Endothelial cell of umbilical vein (primary cell): ENCODE measurements around the gene ITFG1. TPM values are rescaled to one million over a fixed set of nuclear protein-coding genes. Genes with fewer than 3 reads are reported as not detected.

ENCODE experiments used
- BruUV-seq: library from RNA; stranded (reverse); fragments of 400-500 nt; replicated peaks from 2 replicates; lab custom pipeline; 2021; lab: Mats Ljungman, UMichigan
- CTCF ChIA-PET: fragments of 300-600, 350-600 bp; sonication (Branson Sonifier 250); formaldehyde crosslinking; loops from one replicate; lab custom pipeline; 2021; ENCODE audit warnings: antibody characterized with exemption, inconsistent platforms; lab: Charles Lee
- POLR2A ChIA-PET: fragments of 300-600, 350-600 bp; sonication (Branson Sonifier 250); formaldehyde crosslinking; loops from one replicate; lab custom pipeline; 2021; ENCODE audit warnings: antibody characterized with exemption, inconsistent platforms; lab: Charles Lee
- DNase-seq: peaks from one replicate; pipeline ENCODE4 v3.0.0-alpha.2; 2011; ENCODE audit warnings: low read depth, low spot score
- FAIRE-seq: peaks from 2 replicates; lab custom pipeline; 2011; peaks lifted over from hg19 to GRCh38; lab: Jason Lieb, UNC
- H2AFZ ChIP-seq: 2 replicates; pipeline ENCODE4 v1.6.0; 2012; ENCODE audit warnings: low read depth, low read length, control low read depth, inconsistent platforms
- H3K27ac ChIP-seq: 2 replicates; pipeline ENCODE4 v1.5.1; 2011; ENCODE audit warnings: low read depth, mild to moderate bottlenecking, control low read depth, low read length, moderate library complexity; ENCODE audit not compliant: insufficient read depth
- H3K27me3 ChIP-seq, 2 experiments: 2 replicates each; pipeline versions ENCODE4 v1.6.0 to v1.6.1; 2011; ENCODE audit warnings: low read length in 2 of 2, mixed read lengths in 1 of 2; ENCODE audit not compliant: control insufficient read depth in 2 of 2, insufficient read depth in 2 of 2
- H3K36me3 ChIP-seq, 2 experiments: 2 replicates in 1 of 2; 3 replicates in 1 of 2; pipeline ENCODE4 v1.5.1; 2011; ENCODE audit warnings: low read length in 2 of 2, mild to moderate bottlenecking in 1 of 2, moderate library complexity in 1 of 2; ENCODE audit not compliant: control insufficient read depth in 2 of 2, insufficient read depth in 2 of 2; ENCODE audit errors: extremely low read depth in 1 of 2
- H3K4me1 ChIP-seq: 3 replicates; pipeline ENCODE4 v1.5.1; 2011; ENCODE audit warnings: mild to moderate bottlenecking, low read length; ENCODE audit not compliant: control insufficient read depth, insufficient read depth; ENCODE audit errors: extremely low read depth
- H3K4me2 ChIP-seq: 2 replicates; pipeline ENCODE4 v1.6.1; 2011; ENCODE audit warnings: low read length, control low read depth, mixed read lengths; ENCODE audit not compliant: insufficient read depth
- H3K4me3 ChIP-seq, 3 experiments: fragments of 200-600 bp in 1 of 3; sonication (generic), shearing (Covaris generic) in 1 of 3; replicated peaks in 1 of 3; 2 replicates each; pipeline ENCODE4 v1.5.1; 2011 to 2016; ENCODE audit warnings: control low read depth in 3 of 3, low read length in 3 of 3, mild to moderate bottlenecking in 2 of 3, inconsistent platforms in 1 of 3, low read depth in 1 of 3, moderate library complexity in 1 of 3; ENCODE audit not compliant: insufficient read depth in 1 of 3
- H3K79me2 ChIP-seq: 2 replicates; pipeline ENCODE4 v1.6.0; 2012; ENCODE audit warnings: low read length, inconsistent platforms; ENCODE audit not compliant: control insufficient read depth, insufficient read depth
- H3K9ac ChIP-seq: replicated peaks from 2 replicates; pipeline ENCODE3; 2011; ENCODE audit warnings: low read length, control low read depth; ENCODE audit not compliant: insufficient read depth; ENCODE audit errors: extremely low read depth
- H3K9me1 ChIP-seq: replicated peaks from 3 replicates; pipeline ENCODE4 v1.6.0; 2011; ENCODE audit warnings: mild to moderate bottlenecking, low read length; ENCODE audit not compliant: control insufficient read depth, insufficient read depth; ENCODE audit errors: extremely low read depth
- H3K9me3 ChIP-seq: replicated peaks from 2 replicates; pipeline ENCODE4 v1.5.1; 2012; ENCODE audit warnings: low read length, inconsistent platforms; ENCODE audit not compliant: control insufficient read depth, insufficient read depth
- H4K20me1 ChIP-seq: replicated peaks from 2 replicates; pipeline ENCODE3; 2011; ENCODE audit warnings: mild to moderate bottlenecking, low read length; ENCODE audit not compliant: control insufficient read depth, insufficient read depth; ENCODE audit errors: extremely low read depth
- CTCF ChIP-seq, 2 donors: IDR thresholded peaks; 1 replicate in 1 of 2; 2 replicates in 1 of 2; pipeline ENCODE4 v1.5.1; 2011; ENCODE audit warnings: low read length in 2 of 2, mild to moderate bottlenecking in 2 of 2, moderate library complexity in 2 of 2, control low read depth in 1 of 2, inconsistent platforms in 1 of 2, low read depth in 1 of 2; ENCODE audit not compliant: insufficient read depth in 1 of 2; ENCODE audit errors: extremely low read depth in 1 of 2
- FOS ChIP-seq: IDR thresholded peaks from 2 replicates; pipeline ENCODE4 v1.6.1; 2011; ENCODE audit warnings: mild to moderate bottlenecking, low read length, moderate library complexity, borderline replicate concordance; ENCODE audit not compliant: insufficient read depth
- GATA2 ChIP-seq: IDR thresholded peaks from 2 replicates; pipeline ENCODE4 v1.7.0; 2011; ENCODE audit warnings: low read depth, mild to moderate bottlenecking, moderate library complexity, mixed read lengths, low read length; ENCODE audit not compliant: insufficient read length, insufficient read depth
- JUN ChIP-seq: IDR thresholded peaks from 2 replicates; pipeline ENCODE4 v1.6.1; 2011; ENCODE audit warnings: borderline replicate concordance, low read depth; ENCODE audit not compliant: insufficient read length, insufficient read depth
- MAX ChIP-seq: IDR thresholded peaks from 2 replicates; pipeline ENCODE4 v1.6.1; 2011; ENCODE audit not compliant: insufficient read depth, insufficient read length
- POLR2A ChIP-seq: IDR thresholded peaks from 2 replicates; pipeline ENCODE4 v1.6.1; 2012; ENCODE audit warnings: low read depth, mild to moderate bottlenecking, control low read depth, low read length
- POLR2AphosphoS5 ChIP-seq: IDR thresholded peaks from 2 replicates; pipeline ENCODE4 v1.6.1; 2012; ENCODE audit warnings: low read depth, mild to moderate bottlenecking, control low read depth, low read length, moderate library complexity; ENCODE audit not compliant: insufficient read depth
- dilution Hi-C: fragments of 300-500 bp; cut with MboI; formaldehyde crosslinking; loops from one replicate; pipeline ENCODE4 v1.15.0; 2019; ENCODE audit warnings: low sequenced_read_pairs; ENCODE audit not compliant: extremely low pct_ligation_motif_present
- intact Hi-C: fragments of 100-400 bp; cut with micrococcal nuclease; formaldehyde crosslinking; loops from one replicate; pipeline ENCODE4 v1.10.0; 2022
- polyA plus RNA-seq, 4 experiments: library from polyadenylated mRNA; depleted of rRNA in 3 of 4; stranded (reverse) in 3 of 4; unstranded in 1 of 4; fragments of >200 nt; gene quantifications; 2 replicates each; pipeline versions ENCODE4 v1.2.1 to v1.2.3, GENCODE V29; 2011 to 2012; ENCODE audit warnings: missing spikeins in 1 of 4
- total RNA-seq: library from RNA; stranded (reverse); gene quantifications from 2 replicates; pipeline ENCODE4 v1.2.3, GENCODE V29; 2021

ITFG1 gene
- total and polyA plus RNA-seq, 2 donors (not counting 3 experiments of a cell fraction or from before 2014, with no cell fraction given) = 32.1 to 44.2 TPM

GRCh38 chr16:47113130-47113529, 347.7 kb downstream of the ITFG1 start:
- no peaks in the 10 kb centered on the region for H3K9me1 ChIP-seq
- no peak overlapping the region for H3K9ac ChIP-seq
- POLR2A ChIA-PET = no interaction called here
- no peaks in the 10 kb centered on the region for H3K79me2 ChIP-seq
- no peaks in the 10 kb centered on the region for H3K9me3 ChIP-seq
- H3K27ac ChIP-seq = no peak overlapping the region
- FAIRE-seq (no peak), DNase-seq (no peak)
- H3K27me3 ChIP-seq = no peaks in the 10 kb centered on the region
- dilution Hi-C loops (no loop called here), intact Hi-C loops (no loop called here)
- H3K4me2 ChIP-seq = no peak overlapping the region
- H4K20me1 ChIP-seq = no peaks in the 10 kb centered on the region
- H2AFZ ChIP-seq = no peak overlapping the region
- no peak overlapping the region for H3K4me3 ChIP-seq
- no peak for TF ChIP-seq CTCF (IDR thresholded peaks at IDR 0.05; ENCODE audit: extremely low read depth in 1 of 2, insufficient read depth in 1 of 2, low read depth in 1 of 2, low read length in 2 of 2)
- no peak for TF ChIP-seq JUN
- H3K4me1 ChIP-seq = no peaks in the 10 kb centered on the region
- CTCF ChIA-PET = interaction anchor here (0.7 to 2.5 kb wide), 7 partner anchors 11 to 1051 kb away, joined by 3 to 8 read pairs (median 5); partner anchors contain the start of gene NETO2
- peaks cover 0 to 1% of the 10 kb centered on the region in 2 experiments for H3K36me3 ChIP-seq
- BruUV-seq = no TSS peak

- H3K9ac ChIP-seq = no peak overlapping the region
- H2AFZ ChIP-seq = no peak overlapping the region
- H4K20me1 ChIP-seq = no peaks in the 10 kb centered on the region
- no peak overlapping the region for H3K4me3 ChIP-seq
- H3K27ac ChIP-seq = no peak overlapping the region
- H3K79me2 ChIP-seq = no peaks in the 10 kb centered on the region
- no peaks in the 10 kb centered on the region for H3K9me1 ChIP-seq
- intact Hi-C loops = no loop called here
- no peak for DNase-seq
- no peak overlapping the region for H3K4me2 ChIP-seq
- POLR2A ChIA-PET = interaction anchor here (0.6 kb wide), 1 partner anchor 25 kb away, joined by 8 read pairs; no protein-coding TSS in a partner anchor
- dilution Hi-C loops = no loop called here
- H3K9me3 ChIP-seq = no peaks in the 10 kb centered on the region
- TF ChIP-seq CTCF (IDR thresholded peaks at IDR 0.05; ENCODE audit: extremely low read depth in 1 of 2, insufficient read depth in 1 of 2, low read depth in 1 of 2, low read length in 2 of 2) = peak in 1 of 2 donors; percentile 4
- no peak for TF ChIP-seq GATA2
- TF ChIP-seq FOS = no peak
- no peak for TF ChIP-seq MAX
- TF ChIP-seq POLR2A = no peak
- no peak for TF ChIP-seq POLR2AphosphoS5
- BruUV-seq = no TSS peak
- no peaks in the 10 kb centered on the region for H3K36me3 ChIP-seq
- no peaks in the 10 kb centered on the region for H3K27me3 ChIP-seq
- CTCF ChIA-PET = interaction anchor here (0.7 to 2.6 kb wide), 10 partner anchors 14 to 1054 kb away, joined by 3 to 7 read pairs (median 4); partner anchors contain the start of gene NETO2
- no peak for FAIRE-seq
- no peaks in the 10 kb centered on the region for H3K4me1 ChIP-seq
These were observed 349.9 kb downstream of the ITFG1 start for GRCh38 chr16:47110939-47111338.
